ENCODE data around the gene RARA. TPM values are rescaled to one million over a fixed set of nuclear protein-coding genes. Genes with fewer than 3 reads are reported as not detected.

Gene RARA
- total and polyA plus RNA-seq, 2 of the 4 experiments (the other 2 are of a cell fraction) = 9.0 to 12.7 TPM

DNA sequence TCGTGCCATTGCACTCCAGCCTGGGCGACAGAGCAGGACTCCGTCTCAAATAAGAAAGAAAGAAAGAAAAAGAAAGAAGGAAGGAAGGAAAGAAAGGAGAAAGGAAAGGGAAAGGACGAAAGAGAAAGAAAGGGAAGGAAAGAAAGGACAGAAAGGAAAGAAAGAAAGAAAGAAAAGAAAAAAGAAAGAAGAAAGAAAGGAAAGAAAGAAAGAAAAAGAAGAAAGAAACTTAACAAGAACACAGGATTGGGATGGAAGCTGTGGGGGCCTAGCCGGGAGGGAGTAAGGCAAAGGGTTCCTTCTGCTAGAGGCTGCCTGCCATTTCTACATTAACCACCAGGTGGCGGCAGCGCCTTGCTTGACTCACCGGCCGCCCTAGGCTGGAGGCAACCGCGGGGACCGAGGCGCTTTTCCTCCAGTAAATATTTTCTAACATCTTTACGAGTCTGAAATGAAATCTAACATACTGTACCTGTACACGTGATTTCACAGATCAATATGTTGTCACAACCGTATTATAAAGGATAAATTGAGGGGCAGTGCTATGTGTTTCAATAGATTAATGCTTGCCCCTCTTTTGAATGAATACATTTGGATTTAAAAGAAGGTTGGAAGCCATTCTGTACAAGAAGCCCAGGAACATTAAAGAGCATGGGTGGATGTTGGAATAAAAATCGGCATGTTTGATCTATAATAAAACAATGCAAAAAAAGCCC is 49.5 kb downstream of the RARA start (continued):
- TF ChIP-seq MXI1 (IDR thresholded peaks at IDR 0.05; ENCODE audit: borderline replicate concordance, low read depth, low read length) (no peak), NFE2L2 (IDR thresholded peaks at IDR 0.05; ENCODE audit: low read depth, low read length) (no peak)

DNA sequence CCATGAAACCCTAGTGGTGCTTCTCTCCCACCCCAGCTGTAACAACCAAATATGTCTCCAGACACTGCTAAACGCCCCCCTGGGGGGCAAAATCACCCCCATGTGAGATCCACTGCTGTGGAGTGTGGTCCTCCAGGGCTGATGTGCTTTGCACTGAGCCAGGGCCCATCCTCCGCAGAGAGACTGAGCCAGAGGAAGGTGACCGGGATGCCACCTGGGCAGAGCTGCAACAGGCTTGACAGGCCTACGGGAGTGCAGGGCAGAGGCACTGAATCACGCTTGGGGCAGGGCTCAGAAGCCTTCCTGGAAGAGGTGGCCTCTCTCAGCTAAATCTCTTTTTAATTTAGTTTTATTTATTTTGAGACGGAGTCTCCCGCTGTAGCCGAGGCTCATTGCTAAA is 51.1 kb downstream of the RARA start:
- Histone ChIP-seq H4K20me1 (ENCODE audit: insufficient read depth, low read length) (0 out of 2 replicates have a peak, but pooled peaks cover 1% of the 10 kb centered on the region), H3K27me3 (ENCODE audit: control insufficient read depth, insufficient read depth, low read length) (no peaks in the 10 kb centered on the region), H3K9ac (ENCODE audit: low read depth, low read length) (no peak overlapping the region), H3K9me3 (ENCODE audit: control insufficient read depth, insufficient read depth, low read length) (no peaks in the 10 kb centered on the region), H4K91ac (ENCODE audit: insufficient read depth, low read depth, low read length) (no peak overlapping the region), H3K4ac (ENCODE audit: low read depth, low read length) (no peak overlapping the region), H2BK20ac (ENCODE audit: low read depth, low read length) (no peak overlapping the region), H4K5ac (ENCODE audit: low read depth, low read length) (no peak overlapping the region), H3K36me3 (ENCODE audit: control insufficient read depth, insufficient read depth, low read length) (peaks cover 10% of the 10 kb centered on the region; the same call in 1 of the 2 replicates), H2BK15ac (ENCODE audit: low read depth, low read length) (no peak overlapping the region), H2AK9ac (replicated peaks; ENCODE audit: low read depth, low read length, poor library complexity) (no peak overlapping the region), H3K27ac (ENCODE audit: insufficient read depth, low read length) (no peak overlapping the region), H3K23ac (ENCODE audit: low read depth, low read length) (no peak overlapping the region), H3K4me2 (ENCODE audit: low read depth, low read length) (no peak overlapping the region), H2BK5ac (ENCODE audit: low read depth, low read length, poor library complexity, severe bottlenecking) (no peak overlapping the region), H3K56ac (ENCODE audit: extremely low read depth, insufficient read depth, low read length) (no peak overlapping the region), H3K14ac (replicated peaks; ENCODE audit: low read depth, low read length) (no peak overlapping the region), H2AK5ac (ENCODE audit: low read depth, low read length) (no peak overlapping the region), H4K8ac (ENCODE audit: low read depth in 2 of 2, low read length in 2 of 2) (no peak overlapping the region), H3K4me1 (ENCODE audit: control insufficient read depth, insufficient read depth, low read length) (peaks cover 4% of the 10 kb centered on the region; the same call in 1 of the 2 replicates), H3K9me1 (ENCODE audit: insufficient read depth, low read length) (no peaks in the 10 kb centered on the region; the same call in 1 of the 2 replicates), H3K18ac (ENCODE audit: low read depth, low read length) (no peak overlapping the region), H3K4me3 (ENCODE audit: insufficient read depth, low read depth, low read length) (no peak overlapping the region), H2BK120ac (ENCODE audit: low read depth, low read length) (no peak overlapping the region), H3K79me1 (ENCODE audit: low read depth in 1 of 2, low read length in 2 of 2) (peaks cover 0 to 12% of the 10 kb centered on the region in 2 experiments; a peak in 1 of 4 replicates), H2AFZ (replicated peaks; ENCODE audit: low read length, poor library complexity) (peak overlapping the region; percentile 58)
- intact Hi-C loops (cut with micrococcal nuclease) = loop anchor here (10.0 kb wide), 1 partner anchor 435 kb away; the partner anchor contains the start of gene KRT28
- ChIA-PET CTCF (no interaction called here), POLR2A (ENCODE audit: unreplicated experiment) (no interaction called here)
- ATAC-seq (ENCODE audit: low read depth) (no peak), DNase-seq (no peak)
- dilution Hi-C loops (cut with HindIII; ENCODE audit: low sequenced_read_pairs, unreplicated experiment) = no loop called here
- 0% methylated on average over 1 of the region's 8 CpGs; no CpG with 5 or more reads in 1 of the 2 experiments for WGBS, 2 experiments (ENCODE audit: extremely low coverage in 2 of 2, insufficient read length in 1 of 2)
- no TSS peak for BruUV-seq (replicated peaks)
- in situ Hi-C loops (cut with MboI; ENCODE audit: low sequenced_read_pairs) = loop anchor here (5.0 to 25.0 kb wide), 3 partner anchors 172 to 1302 kb away; partner anchors contain the start of genes KRT27 and KRT28
- TF ChIP-seq CHD1 (IDR thresholded peaks at IDR 0.05; ENCODE audit: low read depth, low read length) (no peak), MAFK (IDR thresholded peaks at IDR 0.05; ENCODE audit: low read depth, low read length) (no peak), ELK1 (IDR thresholded peaks at IDR 0.05; ENCODE audit: borderline replicate concordance, low read depth, low read length) (no peak), RAD21 (IDR thresholded peaks at IDR 0.05; ENCODE audit: low read length) (no peak), SMC3 (IDR thresholded peaks at IDR 0.05; ENCODE audit: low read depth, low read length) (no peak), MAZ (IDR thresholded peaks at IDR 0.05; ENCODE audit: borderline replicate concordance, low read depth, low read length) (no peak), RFX5 (IDR thresholded peaks at IDR 0.05; ENCODE audit: low read depth, low read length) (no peak), BHLHE40 (IDR thresholded peaks at IDR 0.05; ENCODE audit: low read depth, low read length) (no peak)
- TF ChIP-seq, protein P1, sequence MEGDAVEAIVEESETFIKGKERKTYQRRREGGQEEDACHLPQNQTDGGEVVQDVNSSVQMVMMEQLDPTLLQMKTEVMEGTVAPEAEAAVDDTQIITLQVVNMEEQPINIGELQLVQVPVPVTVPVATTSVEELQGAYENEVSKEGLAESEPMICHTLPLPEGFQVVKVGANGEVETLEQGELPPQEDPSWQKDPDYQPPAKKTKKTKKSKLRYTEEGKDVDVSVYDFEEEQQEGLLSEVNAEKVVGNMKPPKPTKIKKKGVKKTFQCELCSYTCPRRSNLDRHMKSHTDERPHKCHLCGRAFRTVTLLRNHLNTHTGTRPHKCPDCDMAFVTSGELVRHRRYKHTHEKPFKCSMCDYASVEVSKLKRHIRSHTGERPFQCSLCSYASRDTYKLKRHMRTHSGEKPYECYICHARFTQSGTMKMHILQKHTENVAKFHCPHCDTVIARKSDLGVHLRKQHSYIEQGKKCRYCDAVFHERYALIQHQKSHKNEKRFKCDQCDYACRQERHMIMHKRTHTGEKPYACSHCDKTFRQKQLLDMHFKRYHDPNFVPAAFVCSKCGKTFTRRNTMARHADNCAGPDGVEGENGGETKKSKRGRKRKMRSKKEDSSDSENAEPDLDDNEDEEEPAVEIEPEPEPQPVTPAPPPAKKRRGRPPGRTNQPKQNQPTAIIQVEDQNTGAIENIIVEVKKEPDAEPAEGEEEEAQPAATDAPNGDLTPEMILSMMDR (conservative IDR thresholded peaks at IDR 0.05; ENCODE audit: low read depth, low read length) = no peak
- TF ChIP-seq, protein P2, sequence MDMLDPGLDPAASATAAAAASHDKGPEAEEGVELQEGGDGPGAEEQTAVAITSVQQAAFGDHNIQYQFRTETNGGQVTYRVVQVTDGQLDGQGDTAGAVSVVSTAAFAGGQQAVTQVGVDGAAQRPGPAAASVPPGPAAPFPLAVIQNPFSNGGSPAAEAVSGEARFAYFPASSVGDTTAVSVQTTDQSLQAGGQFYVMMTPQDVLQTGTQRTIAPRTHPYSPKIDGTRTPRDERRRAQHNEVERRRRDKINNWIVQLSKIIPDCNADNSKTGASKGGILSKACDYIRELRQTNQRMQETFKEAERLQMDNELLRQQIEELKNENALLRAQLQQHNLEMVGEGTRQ (IDR thresholded peaks at IDR 0.05; ENCODE audit: low read depth, low read length) = no peak

Measured in IMR-90 (cell line).